PC-3 (cell line): ENCODE data around the gene BLOC1S2.

Experiments
- CTCF ChIP-seq: fragments of 300-600 bp; sonication (generic); conservative IDR thresholded peaks from 2 replicates; pipeline ENCODE4 v1.5.1; 2017; ENCODE audit warnings: antibody characterized with exemption, low read depth, mild to moderate bottlenecking, low read length
- EZH2phosphoT487 ChIP-seq: fragments of 300-600 bp; sonication (generic); IDR thresholded peaks from 2 replicates; pipeline ENCODE4 v1.6.1; 2018; ENCODE audit warnings: mild to moderate bottlenecking, antibody characterized with exemption, low read length, borderline replicate concordance

GRCh38 chr10:100327718-100328009, 41.2 kb upstream of the BLOC1S2 start:
- TF ChIP-seq CTCF, result no peak
- no peak for TF ChIP-seq EZH2phosphoT487
